Skin of body (tissue), 2 donors: Measurements from ENCODE around the gene TMPRSS4. TPM values are rescaled to one million over a fixed set of nuclear protein-coding genes. Genes with fewer than 3 reads are reported as not detected.

Experiments used
- DNase-seq: peaks from one replicate; lab custom pipeline; 2025; lab: John Stamatoyannopoulos, UW
- total RNA-seq: library from RNA; depleted of rRNA; stranded (reverse); fragments of >200 nt; gene quantifications from one replicate; pipeline ENCODE4 v1.2.3, GENCODE V29; 2014

TMPRSS4 gene
- total RNA-seq, 1 donor from 2014 or later: 2.5 TPM

DNA sequence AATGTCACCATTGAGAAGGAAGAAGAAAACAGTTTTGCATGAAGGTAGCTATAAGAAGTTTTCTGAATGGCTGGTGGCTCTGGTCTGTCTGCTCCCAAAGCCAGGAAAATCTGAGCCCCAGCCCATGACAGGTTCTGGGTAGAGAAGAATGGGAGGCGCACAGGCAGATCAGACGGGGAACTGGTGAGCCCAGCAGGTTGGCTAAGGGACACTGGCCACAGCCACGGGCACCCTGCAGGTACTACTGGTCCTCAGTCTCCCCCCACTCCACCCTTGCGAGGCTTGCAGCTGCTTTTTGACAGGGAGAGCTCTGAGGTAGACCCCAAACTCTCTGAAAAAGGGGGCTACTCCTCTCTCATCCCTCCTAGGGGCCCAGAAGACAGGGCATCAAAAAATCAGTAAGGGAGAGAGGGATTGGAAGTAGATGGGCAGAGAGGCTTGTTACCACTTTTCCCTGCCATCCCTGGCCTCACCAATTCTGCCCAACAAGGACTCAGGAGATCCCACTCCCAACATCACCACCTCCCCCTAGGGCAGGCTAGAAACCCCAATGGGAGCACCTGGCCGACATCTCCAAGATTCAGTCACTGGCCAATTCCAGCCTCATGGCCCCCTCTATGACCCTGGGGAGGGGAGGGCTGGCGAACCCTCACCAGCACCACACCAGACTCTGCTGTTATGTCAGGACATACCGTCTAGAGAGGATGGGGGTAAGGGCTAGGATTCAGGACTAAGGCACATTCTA, 58.3 kb downstream of the TMPRSS4 start:
- no peak for DNase-seq

DNA sequence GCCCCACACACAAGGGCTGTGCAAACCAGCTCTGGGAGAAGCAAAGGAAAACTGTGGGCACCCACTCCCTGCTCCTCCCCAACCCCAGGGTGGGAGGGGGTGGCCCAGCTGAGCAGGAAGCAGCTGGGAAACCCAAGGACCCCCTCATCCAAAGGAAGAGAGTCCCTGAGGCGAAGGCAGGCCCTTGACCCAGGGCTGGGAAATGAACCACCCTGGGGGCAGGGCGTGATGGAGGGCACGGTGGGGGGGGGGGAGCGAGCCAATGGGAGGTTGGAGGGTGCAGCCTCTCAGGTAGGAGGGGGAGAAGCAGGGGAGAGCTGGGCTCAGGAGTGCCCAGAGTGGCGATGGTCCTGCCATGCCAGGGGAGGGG, 58.9 kb downstream of the TMPRSS4 start:
- no peak for DNase-seq

DNA sequence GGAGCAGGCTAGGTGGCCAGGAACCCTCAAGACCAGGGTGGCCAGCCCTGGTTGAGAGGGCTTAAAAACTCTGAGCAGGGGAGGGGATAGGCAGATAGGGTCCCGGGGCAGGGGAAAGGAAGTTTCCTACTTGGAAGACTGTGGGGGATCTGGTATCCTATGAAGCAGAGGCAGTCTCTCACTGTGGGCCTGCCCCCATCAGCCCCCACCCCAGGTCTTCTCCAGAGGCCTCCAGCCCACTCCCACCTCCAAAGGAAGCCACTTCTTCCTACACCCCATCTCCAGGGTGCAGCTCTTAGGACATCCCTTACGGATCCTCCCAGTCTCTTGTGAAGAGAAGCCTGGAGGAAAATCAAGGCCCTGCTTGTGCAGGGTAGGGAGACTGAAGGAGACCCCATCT, 59.5 kb downstream of the TMPRSS4 start:
- DNase-seq: no peak

DNA sequence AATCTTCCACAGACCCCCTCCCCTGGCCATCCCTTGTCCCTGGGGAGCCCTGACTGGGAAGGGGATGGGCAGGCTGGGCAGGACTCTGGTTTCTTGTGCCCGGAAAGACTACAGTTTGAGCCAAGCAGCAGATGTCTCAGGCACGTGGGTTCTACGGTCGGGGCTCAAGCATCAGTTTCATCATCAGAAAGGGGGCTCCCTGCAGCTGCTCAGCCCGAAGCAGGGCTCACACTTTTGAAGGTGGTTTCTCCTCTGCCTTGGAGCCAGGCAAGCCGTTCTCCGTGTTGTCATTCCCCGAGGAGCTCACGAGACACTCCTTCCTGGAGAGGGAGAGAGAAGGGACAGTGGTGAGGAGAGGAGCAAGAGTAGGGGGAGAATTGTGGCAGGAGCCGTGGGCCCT, 59.9 kb downstream of the TMPRSS4 start:
- DNase-seq: no peak

DNA sequence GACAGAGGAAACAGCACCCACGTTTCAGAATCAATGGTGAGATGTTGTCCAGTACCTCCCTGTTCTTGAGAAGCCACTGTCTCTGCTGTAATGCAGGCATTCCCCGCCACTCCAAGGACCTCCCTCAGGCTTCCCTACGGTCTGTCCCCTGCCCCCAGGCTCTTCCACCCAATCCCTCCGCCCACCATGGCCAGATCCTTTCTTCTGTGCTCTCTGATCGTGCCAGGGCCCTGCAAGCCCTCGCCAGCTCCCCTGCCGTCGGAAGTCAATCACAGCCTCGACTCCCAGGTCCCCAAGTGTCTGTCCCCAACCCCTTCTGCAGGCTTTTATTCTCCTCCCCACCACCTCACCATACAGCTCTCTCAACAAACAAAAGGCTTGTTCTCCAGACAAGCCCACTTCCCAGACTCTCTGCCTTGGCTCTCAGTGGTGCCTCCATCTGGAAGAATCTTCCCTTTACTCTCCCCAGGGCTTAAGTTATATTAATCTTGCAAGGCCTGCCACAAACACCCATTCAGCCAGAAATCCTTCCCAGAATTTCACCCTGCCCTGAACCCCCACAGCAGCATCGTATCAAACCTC, 62.1 kb downstream of the TMPRSS4 start:
- DNase-seq: no peak

DNA sequence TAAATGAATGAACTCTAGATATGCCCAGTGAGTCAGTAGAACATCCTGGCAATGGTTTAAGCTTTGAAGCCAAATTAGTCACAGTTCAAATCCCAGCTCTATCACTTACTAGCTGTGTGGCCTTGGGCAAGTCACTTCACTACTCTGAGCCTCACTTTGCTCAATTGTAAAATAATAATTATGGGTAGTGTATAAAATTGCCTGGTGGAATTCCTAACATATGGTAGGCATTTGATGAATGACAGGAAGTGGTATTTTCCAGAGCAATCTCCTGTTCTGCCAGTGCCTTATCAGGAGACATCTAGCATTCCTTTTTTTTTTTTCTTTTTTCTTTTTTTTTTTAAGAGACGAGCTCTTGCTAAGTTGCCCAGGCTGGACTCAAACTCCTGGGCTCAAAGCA, 62.7 kb downstream of the TMPRSS4 start:
- no peak for DNase-seq

DNA sequence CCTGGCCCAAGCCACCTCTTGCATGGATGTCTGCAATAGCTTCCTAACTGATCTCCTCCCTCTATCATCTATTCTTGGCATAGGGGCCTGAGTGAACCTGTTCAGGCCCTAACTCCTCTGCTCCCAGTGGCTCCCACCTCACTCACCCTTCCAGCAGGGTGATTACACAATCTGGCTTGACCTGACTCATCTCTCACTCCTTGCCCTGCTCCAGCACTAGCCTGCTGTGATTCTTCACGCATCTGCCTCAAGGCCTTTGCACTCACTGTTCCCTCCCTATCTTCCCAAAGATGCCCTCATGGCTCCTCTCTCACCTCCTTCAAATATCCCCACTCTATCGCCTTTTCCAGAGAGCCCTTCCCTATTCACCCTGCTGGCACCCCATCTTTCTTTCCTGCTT, 65.2 kb downstream of the TMPRSS4 start:
- DNase-seq: no peak

DNA sequence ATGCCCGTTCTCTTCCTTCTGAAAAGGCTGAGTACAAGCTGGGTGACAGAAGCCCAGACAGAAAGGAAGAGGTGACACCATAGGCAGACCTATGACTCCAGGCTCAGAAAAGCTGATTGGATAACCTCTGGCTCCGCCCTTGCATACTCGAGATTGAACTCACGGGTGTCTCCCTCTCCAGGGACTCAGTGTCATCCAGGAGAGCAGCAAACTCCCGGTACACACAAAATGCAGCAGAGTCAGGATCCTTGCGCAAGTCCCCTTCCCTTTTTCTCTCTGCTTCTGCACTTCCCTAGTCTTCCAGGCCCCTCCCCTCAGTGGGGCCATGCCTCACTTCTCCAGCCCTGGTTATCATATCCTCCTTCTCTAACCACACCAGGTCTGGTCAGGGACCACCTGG, 65.9 kb downstream of the TMPRSS4 start:
- DNase-seq: no peak

DNA sequence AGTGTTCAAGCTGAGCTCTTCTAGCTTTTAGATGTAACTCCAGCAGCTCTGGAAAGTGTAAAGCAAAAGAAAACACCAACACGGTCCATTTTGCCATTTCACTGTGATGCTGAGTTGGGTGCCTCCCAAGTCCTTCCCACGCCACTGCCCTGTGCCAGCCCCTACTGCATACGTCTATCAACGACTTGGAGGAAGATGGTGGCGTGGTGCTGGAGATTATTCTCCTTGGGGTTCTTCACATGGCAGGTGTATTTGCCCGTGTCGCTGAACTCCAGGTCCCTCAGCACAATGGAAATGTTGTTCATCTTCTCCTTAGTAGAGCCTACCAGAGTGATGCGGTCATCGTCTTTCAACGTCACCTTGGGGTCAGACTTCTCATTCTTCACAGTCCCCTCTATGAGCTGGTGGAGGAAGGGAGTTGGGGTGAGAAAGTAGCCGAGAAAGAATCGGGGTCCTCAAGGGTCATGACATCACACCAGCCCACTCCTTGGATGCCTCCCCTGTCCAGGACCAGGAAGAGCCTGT, 66.8 kb downstream of the TMPRSS4 start:
- no peak for DNase-seq

DNA sequence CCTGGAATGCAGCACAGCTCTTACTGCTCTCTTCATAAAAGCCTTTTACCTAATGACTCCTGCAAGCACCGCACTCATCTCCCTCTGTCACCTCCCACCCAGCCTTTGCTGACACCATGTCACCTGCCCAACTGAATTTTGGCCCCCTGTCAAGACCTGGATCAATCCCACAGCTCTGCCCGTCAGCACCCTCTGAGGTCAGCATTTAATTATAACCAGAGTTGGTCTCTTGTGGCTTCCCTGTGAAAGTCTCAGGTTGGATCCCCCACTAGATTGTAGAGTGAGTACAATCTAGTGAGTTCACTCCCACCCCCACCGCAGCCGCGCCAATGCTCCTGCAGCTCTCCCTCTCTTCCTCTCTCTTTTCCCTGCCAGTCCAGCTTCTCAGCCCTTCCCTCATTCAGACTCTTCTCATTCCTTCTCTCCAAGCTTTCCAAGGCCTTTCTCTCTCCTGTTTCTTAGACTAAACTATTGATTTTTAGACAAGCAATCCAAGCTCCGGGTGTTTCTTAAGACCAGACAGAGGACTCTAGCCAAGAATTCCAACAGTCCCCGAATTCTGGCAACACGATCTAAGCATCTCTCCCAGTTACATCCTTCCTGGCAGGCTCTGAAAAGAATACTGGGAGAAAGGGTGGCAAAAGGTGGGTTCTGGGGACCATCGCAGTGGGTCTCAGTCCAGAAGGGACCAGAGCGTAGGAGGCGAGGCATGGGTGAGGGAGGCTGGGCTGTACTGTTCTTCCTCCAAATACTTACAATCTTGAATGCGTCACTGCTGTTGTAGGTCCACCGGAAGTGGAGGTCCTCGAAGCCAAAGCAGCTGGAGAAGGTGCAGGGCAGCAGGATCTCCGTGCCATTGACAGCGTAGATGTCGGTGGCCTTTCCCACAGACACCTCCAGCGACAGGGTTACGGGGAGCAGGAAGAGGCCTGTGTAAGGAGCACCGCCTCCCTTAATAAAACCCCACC, 67.7 kb downstream of the TMPRSS4 start:
- no peak for DNase-seq

DNA sequence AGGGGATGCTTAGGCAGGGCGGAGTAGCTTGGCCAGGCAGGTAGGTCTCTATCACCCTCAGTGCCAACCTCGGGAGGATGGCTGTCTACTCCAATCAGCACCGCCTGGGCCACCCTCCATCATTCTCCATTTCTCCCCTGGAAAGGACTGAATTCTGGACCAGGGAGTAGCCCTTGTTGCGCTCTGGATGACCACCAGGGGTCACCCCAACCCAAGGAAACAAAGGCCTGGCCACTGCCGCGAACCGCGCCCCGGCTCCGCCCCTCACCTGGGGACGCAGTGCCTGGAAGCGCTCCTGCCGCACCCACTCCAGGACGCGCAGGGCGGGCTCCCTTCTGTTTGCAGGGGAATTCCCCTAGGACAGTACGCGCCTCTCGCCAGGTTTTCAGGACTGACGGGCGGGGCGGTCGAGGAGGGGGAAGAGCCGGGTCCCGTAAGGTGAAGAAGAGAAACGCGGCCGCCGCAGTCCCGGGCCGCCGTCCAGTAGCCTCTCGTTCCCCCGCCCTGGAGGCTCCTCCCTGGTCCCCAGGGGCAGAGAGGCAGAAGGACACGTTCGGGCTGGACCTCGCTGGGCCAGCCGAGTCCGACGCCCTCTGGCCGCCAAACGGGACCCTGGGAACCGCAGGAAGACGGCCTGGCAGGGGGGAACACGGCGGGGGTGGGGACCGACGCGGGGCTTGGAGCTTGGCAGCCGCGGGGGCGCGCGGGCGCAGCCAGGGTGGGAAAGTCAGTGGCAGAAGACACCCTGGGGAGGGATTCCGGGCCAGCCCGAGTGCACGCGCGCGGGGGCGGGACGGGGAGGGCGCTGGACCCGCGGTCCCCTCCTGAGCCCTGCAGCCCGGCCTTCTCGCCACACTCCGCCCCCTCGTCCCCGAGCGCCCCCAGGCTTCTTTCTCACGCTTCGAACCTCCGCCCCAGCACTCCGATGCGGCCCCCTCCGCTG, 68.7 kb downstream of the TMPRSS4 start:
- peak; percentile 61 for DNase-seq

DNA sequence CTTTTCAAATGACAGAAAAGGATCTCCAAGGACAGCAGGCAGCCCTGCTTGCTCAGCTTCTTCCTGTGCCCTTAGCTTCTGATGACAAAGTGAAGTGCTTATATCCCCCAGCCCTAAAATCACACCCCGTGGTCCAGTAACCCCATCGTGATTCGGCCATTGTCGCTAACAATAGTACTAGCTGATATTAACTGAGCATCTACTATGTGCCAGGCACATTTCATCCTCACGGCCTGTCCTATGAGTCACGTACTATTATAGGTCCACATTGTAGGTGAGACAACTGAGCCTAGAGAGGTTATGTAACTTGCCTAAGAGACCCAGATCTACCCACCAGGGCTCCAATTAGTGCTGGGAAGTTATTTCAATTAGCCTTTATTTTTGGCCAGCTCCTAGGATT, 69.7 kb downstream of the TMPRSS4 start:
- no peak for DNase-seq

DNA sequence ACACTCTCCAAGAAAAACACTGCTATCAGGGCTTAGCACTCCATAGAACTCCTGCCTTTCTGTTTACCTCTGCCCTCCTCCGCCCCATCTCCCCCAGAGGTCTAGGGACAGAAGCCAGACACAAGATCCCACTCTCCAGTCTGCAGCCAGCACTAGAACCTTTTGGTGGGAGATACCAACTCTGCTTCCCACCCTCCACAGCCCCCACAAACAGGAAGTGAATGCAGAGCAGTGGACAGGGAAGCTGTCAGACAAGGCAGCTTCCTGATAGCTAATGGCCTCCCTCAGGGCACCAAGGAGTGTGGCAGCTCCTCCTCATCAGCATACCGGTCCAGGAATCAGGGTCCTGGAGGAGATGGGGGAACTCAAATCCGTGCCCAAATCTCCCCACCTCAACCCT, 70.6 kb downstream of the TMPRSS4 start:
- DNase-seq: no peak

DNA sequence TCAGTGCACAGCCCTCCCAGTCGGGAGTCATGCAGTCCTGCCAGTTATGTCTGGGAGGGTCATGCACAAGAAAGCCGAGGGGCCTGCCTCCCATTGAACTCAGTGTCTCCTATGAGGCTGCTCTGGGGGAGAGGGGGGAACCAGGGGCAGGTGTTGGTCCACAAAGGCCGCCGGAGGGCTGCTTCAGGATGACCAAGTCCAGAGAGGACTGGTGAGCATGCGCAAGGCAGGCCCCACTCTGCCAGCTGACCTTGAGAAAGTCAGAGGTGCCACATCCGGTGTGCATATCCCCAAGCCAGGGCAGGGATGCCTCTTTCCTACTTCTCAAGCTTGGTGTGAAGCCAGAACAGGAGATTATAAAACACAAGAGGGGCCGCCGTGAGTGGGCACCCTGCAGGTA, 71.4 kb downstream of the TMPRSS4 start:
- no peak for DNase-seq

DNA sequence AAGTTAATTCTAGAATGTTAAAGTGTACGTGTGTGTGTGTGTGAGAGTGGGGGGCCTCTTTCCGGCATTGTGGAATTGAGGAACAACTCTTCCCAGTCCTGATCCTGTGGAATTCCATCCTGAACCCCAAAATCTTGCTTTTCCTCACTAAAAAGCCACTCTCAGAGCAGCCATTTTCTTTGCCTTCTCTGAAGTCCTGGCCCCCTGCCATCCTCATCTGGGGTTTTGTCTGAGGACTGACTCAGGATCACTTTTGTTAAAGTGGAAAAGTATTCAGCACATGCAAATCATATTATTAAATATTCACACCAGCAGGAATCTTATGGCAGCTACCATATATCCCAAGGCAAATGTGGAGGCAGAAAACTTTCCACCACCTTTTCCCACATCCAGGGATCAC, 72.0 kb downstream of the TMPRSS4 start:
- no peak for DNase-seq

DNA sequence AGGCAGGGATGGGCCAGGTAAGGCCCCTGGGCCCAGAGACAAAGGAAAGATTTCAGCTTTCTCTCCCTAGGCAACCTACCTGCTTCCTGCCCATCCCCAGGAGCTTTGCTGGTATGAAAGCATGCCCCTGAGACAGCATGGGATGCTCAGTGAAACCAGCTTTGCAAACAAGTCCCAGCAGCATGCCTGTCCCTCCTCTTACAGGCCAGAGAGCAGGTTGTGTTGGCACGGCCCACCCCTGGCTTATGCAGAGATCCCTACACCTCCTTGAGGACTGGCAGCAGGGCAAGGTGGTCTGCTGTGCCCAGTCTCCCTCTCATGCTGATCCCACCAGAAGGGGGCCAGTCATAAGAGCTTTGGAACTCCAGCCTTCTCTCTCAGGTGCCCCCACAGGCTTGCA, 72.6 kb downstream of the TMPRSS4 start:
- no peak for DNase-seq

DNA sequence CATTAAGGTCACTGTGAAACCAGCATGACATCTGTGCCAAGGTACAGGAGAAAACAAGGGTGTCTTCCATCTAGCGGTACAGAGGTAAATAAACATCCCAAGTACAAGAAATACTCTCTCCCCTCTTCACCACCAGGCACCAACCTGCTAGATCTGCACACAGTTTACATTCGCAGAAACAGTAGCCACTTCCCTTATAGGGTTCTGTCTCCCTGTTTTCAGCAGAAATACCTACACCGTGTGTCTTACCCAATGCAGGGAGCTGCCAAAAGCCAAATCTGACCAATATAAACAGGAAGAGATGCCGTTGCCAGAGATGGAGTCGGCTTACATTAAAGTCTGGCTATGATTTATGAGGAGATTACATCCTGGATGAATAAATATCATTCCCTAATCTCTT, 74.6 kb downstream of the TMPRSS4 start:
- no peak for DNase-seq

DNA sequence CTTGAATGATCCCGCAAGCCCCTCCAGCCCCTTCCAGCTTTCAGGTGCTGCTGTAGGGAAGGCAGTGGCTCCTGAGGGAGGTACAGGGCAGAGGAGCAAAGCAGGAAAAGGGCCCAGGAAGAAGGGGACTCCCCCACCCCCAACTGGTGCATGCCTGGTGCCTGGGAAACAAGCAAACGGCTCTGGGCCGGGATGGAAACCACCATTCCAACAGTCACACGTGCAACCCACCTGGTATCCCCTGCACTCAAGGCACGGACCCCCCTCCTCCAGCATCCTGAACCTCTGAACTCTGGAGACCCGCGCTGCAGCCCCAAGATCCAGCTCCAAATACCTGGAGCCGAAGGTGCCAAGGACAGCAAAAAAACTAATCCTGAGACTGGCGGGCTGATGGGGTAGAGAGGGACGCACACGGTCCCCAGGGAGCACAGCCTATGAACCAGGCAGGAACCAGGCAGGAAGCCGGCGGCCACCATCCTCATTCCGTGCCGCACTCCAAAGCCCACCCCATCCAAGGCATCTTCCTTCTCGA, 75.2 kb downstream of the TMPRSS4 start:
- DNase-seq: no peak

DNA sequence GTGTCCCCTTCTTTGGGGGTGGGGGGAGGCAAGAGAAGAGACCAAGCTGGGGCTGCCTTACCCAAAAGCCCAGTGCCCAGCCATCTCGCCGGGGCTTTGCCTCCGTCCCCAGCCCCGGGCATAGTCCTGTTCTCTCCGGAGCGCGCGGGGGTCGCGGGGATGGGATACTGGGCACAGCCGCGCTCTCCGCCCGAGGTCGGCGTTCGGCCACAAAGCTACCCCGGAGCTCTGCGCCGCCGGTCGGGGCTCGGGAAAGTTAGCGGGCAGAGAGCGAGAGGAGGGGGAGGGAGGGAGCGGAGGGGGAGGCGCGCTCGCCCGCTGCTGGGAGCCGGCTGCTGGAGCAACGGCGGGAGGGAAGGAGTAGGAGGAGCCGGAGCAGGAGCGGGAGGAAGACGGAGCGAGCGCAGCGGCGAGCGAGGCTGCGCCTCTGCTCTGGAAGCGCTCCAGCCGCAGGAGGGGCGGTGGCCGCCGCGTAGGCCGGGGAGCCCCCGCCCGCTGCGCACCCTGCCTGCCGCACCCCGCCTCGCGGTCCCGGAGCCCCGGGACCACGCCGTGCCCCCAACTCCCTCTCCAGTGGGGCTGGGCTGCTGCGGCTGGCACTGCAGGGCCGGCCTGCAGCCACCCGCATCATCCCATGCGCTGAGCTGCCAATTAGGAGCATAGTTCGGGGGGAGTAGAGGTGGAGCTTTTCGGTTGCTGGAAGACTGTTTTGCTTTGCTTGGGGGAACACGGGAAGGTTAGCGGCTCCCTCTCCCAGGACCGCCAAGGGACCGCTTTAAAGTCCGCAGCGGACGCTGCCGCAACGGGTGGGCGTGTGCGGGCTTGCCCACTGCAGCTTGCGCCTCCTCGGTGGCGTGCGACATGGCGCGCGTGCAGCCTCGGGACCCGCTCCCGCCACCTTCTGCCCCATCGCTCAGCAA, 75.9 kb downstream of the TMPRSS4 start, which contains the start of gene SCN4B:
TSS of gene SCN4B (minus strand) at position 272 of the 920 bp plus-strand sequence. CDS start at position 122, 150 bp downstream.
- DNase-seq: peak; percentile 55
